K562 treated with DMSO at 1 percent for 12 hours (cell line): Measurements from ENCODE around the gene SLC44A1. TPM values are rescaled to one million over a fixed set of nuclear protein-coding genes. Genes with fewer than 3 reads are reported as not detected.

ENCODE experiments used
- total RNA-seq: library from RNA; unstranded; fragments of 300-600 nt; gene quantifications from 2 replicates; pipeline ENCODE4 v1.2.3, GENCODE V29; 2022; ENCODE audit not compliant: insufficient read depth

SLC44A1 gene
- 0.48 and 2.5 TPM in 2 replicates for total RNA-seq

GRCh38 chr9:105244003-105244733 is at the start of gene SLC44A1:
SLC44A1 (plus strand) TSS chr9:105244651; CDS start chr9:105244869, 218 bp downstream.

GRCh38 chr9:105447814-105448812 is 203.7 kb downstream of the SLC44A1 start, which contains the start of gene FSD1L:
FSD1L (plus strand) TSS chr9:105448034; CDS start chr9:105448221, 187 bp downstream.

Other genes with a start within 250 kb of the SLC44A1 start
- 0.14 and 2.2 TPM in 2 replicates for gene FSD1L, start 203.4 kb downstream of the SLC44A1 start, total RNA-seq